Liver (tissue), 3 donors: Measurements from ENCODE around the gene UROC1.

Experiments used
- FOXA1 ChIP-seq: IDR thresholded peaks from 2 replicates; pipeline ENCODE4 v1.6.1; 2016; ENCODE audit warnings: antibody characterized with exemption
- GABPA ChIP-seq, 2 donors: IDR thresholded peaks in 1 of 2; conservative IDR thresholded peaks in 1 of 2; 2 replicates each; pipeline ENCODE4 v1.6.1; 2016; ENCODE audit warnings: antibody characterized with exemption in 2 of 2, mild to moderate bottlenecking in 1 of 2, moderate library complexity in 1 of 2
- MAX ChIP-seq: IDR thresholded peaks from 2 replicates; pipeline ENCODE4 v1.6.1; 2016; ENCODE audit warnings: antibody characterized with exemption
- RAD21 ChIP-seq, 2 donors: IDR thresholded peaks; 2 replicates each; pipeline ENCODE4 v1.6.1; 2016; ENCODE audit warnings: antibody characterized with exemption in 2 of 2, mild to moderate bottlenecking in 2 of 2
- ZBTB33 ChIP-seq: IDR thresholded peaks from 2 replicates; pipeline ENCODE4 v1.6.1; 2016; ENCODE audit warnings: antibody characterized with exemption
- TF ChIP-seq, protein P1 (sequence below): fragments of 150-350 bp; IDR thresholded peaks from 2 replicates; pipeline ENCODE4 v1.5.1; 2017; ENCODE audit warnings: improper control_type of control experiment, low read depth, low read length; ENCODE audit not compliant: missing input control
- donor health status: healthy.
- donor health status: healthy.

DNA sequence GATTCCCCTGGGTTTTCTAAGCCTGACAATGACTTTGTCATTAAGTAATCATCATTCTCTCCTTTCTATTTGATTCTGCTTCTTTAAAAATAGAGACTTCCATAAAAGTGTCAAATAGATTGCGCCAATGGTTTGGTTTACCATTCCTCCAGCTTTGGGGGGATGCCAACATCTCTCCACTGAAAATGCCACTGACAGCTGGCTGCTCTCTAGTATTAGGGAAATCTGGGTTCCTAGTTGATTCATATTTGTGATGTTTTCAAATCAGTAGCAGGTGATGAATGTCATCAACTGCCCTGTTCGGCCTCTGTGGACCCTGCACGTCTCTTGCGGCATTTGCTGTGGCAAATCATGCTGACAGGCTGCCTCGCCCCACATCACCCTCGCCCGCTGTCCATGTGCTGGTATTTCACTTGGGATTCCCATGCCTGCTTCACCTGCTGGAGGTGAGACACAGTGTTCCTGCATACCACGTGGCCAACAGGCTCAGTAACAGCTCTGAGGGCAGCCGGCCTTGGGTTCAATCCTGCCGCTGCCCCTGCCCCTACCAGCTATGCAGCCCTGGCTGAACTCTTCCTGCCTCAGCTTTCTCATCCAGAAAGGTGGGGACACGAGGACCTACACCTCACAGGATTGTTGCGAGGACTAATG lies 70.0 kb downstream of the UROC1 start:
- TF ChIP-seq MAX (no peak), GABPA (IDR thresholded peaks at IDR 0.05 in 1 of 2, conservative IDR thresholded peaks at IDR 0.05 in 1 of 2) (no peak), FOXA1 (no peak), RAD21 (IDR thresholded peaks at IDR 0.05) (no peak), ZBTB33 (no peak)
- TF ChIP-seq, protein P1, sequence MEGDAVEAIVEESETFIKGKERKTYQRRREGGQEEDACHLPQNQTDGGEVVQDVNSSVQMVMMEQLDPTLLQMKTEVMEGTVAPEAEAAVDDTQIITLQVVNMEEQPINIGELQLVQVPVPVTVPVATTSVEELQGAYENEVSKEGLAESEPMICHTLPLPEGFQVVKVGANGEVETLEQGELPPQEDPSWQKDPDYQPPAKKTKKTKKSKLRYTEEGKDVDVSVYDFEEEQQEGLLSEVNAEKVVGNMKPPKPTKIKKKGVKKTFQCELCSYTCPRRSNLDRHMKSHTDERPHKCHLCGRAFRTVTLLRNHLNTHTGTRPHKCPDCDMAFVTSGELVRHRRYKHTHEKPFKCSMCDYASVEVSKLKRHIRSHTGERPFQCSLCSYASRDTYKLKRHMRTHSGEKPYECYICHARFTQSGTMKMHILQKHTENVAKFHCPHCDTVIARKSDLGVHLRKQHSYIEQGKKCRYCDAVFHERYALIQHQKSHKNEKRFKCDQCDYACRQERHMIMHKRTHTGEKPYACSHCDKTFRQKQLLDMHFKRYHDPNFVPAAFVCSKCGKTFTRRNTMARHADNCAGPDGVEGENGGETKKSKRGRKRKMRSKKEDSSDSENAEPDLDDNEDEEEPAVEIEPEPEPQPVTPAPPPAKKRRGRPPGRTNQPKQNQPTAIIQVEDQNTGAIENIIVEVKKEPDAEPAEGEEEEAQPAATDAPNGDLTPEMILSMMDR, result no peak
